ENCODE measurements around the gene ANKRD37.

ANKRD37 gene

DNA sequence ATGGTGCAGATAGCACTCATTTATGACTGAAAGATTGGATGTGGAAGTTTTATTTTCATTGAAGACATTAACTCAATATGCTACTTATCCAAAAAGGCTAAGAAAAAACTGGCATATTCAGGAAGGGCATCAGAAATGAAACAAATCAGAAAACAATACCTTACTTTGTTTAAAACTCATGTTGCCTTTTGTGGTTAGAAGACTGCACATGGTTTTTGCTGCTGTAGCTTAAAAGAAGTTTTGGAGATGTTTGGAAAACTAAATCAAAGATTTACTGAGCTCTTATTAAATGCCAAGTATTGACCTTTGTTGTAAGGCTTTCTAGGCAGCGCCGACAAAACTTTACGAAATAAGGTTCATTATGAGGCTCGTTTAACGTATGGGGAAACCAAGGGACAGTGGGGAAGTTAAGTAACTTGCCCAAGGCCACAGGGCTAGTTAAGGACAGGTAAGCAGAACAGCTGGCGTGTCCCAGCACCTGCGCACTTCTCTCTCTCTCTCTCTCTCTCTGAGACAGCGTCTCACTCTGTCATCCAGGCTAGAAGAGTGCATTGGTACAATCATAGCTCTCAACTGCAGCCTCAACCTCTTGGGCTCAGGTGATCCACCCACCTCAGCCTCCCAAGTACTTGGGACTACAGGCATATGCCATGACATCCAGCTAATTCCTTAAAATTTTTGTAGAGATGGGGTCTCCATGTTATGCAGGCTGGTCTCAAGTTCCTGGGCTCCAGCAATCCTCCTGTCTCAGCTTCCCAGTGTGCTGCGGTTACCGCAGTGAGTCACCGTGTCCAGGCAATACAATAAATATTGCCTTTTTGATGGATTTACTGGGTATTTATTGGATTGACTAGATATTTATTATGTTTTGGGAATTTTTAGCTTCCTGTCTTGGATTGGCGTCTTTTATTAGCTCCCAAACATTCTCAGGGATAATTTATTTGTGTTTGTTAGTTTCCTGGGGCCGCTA is 17.0 kb upstream of the ANKRD37 start:
- no peak overlapping the region for H3K4me3 ChIP-seq
- H3K27ac ChIP-seq = peak overlapping the region in 1 of 21 experiments; percentile 30

- no peak overlapping the region for H3K4me3 ChIP-seq
- H3K27ac ChIP-seq = peak overlapping the region in 1 of 21 experiments; percentile 30
Observed at GRCh38 chr4:185380320-185380719, 16.3 kb upstream of the ANKRD37 start.

- Histone ChIP-seq H3K27ac (no peak overlapping the region), H3K4me3 (no peak overlapping the region)
Observed at GRCh38 chr4:185381288-185382196, 15.1 kb upstream of the ANKRD37 start.

DNA sequence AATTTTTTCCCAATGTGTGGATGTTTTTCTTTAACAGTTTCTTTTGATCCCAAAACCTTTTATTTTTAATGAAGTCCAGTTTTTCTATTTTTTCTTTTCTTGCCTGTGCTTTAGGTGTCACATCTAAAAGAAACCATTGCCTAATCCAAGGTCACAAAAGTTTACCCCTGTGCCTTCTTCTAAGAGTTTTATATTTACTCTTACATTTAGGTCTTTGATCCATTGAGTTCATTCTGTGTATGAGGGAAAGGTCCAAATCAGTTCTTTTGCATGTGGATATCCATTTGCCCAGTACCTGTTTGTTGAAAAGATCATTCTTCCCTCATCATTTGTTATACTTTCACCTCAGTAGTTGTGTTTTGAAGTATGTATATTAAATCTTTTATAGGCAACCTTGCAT is 13.9 kb upstream of the ANKRD37 start:
- Histone ChIP-seq H3K27ac (no peak overlapping the region), H3K4me3 (no peak overlapping the region)

GRCh38 chr4:185383451-185383850 is 13.2 kb upstream of the ANKRD37 start:
- H3K4me3 ChIP-seq = no peak overlapping the region
- H3K27ac ChIP-seq = peak overlapping the region in 2 of 21 experiments; percentile 7 to 12

GRCh38 chr4:185384061-185384460 is 12.6 kb upstream of the ANKRD37 start:
- no peak overlapping the region for H3K4me3 ChIP-seq
- peak overlapping the region in 2 of 21 experiments; percentile 7 to 12 for H3K27ac ChIP-seq

GRCh38 chr4:185384930-185385331 is 11.7 kb upstream of the ANKRD37 start:
- no peak overlapping the region for H3K4me3 ChIP-seq

GRCh38 chr4:185387957-185388356 is 8.7 kb upstream of the ANKRD37 start:
- H3K27ac ChIP-seq = no peak overlapping the region
- H3K4me3 ChIP-seq = no peak overlapping the region

More at GRCh38 chr4:185384930-185385331, 11.7 kb upstream of the ANKRD37 start:
- peak overlapping the region in 2 of 21 experiments; percentile 9 to 12 for H3K27ac ChIP-seq

DNA sequence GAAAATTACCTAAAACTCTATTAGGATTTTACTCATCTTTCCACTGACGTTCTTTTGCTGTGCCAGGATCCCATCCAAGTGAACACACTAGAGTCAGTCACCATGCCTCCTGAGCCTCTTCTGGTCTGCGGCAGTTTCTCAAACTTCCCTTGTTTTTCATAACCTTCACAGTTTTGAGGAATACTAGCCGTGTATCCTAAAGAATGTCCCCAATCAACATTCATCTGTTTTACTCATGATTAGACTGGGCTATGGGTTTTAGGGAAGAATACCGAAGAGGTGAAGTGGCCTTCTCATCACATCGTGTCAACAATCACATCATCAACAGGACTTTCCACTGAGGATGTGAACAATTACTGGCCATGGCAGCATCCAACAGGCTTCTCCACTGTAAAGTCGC is 5.7 kb upstream of the ANKRD37 start:
- Histone ChIP-seq H3K27ac (no peak overlapping the region), H3K4me3 (no peak overlapping the region)

DNA sequence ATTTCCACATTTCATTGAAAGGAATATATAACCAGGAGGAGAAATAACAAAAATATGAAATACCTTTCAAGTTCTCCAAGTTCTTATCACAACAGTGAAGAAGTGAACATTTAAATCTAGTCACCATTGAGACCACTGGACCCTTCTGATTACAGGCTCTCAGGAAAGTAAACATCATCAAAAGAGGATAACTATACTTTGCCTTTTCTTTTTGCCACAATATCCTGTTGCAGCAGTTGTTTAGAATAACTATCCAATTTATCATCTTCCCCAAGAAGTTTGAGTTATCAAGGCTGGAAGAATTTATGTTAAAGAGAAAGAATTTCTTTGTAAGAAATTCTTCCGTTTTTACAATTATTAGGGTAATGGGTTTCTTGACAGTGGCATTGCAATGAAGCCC is 4.5 kb upstream of the ANKRD37 start:
- no peak overlapping the region for H3K27ac ChIP-seq
- no peak overlapping the region for H3K4me3 ChIP-seq

GRCh38 chr4:185394568-185395237 is 1.9 kb upstream of the ANKRD37 start:
- H3K27ac ChIP-seq = peak overlapping the region in 17 of 21 experiments; percentile 94 to 100 (median 98)
- H3K4me3 ChIP-seq = peak overlapping the region; percentile 59 to 75 (median 70)

- H3K4me3 ChIP-seq = peak within 1 kb of the TSS; percentile 59 to 75 (median 70)
Observed at GRCh38 chr4:185395238-185395955, 1.2 kb upstream of the ANKRD37 start, which contains the start of gene LRP2BP. LRP2BP (minus strand) TSS chr4:185395924; CDS start chr4:185378186, 17,738 bp downstream.

GRCh38 chr4:185395956-185396723 is 501 bp upstream of the ANKRD37 start:
- H3K27ac ChIP-seq = peak overlapping the region; percentile 92 to 100 (median 98)
- H3K4me3 ChIP-seq = peak overlapping the region; percentile 59 to 75 (median 70)

More at GRCh38 chr4:185395238-185395955, 1.2 kb upstream of the ANKRD37 start, which contains the start of gene LRP2BP:
- peak within 1 kb of the TSS; percentile 92 to 100 (median 98) for H3K27ac ChIP-seq

- H3K4me3 ChIP-seq = no peak overlapping the region
- H3K27ac ChIP-seq = peak overlapping the region in 4 of 21 experiments; percentile 11 to 55 (median 33)
Observed at GRCh38 chr4:185398618-185399017, 2.0 kb downstream of the ANKRD37 start.

- peak overlapping the region in 4 of 21 experiments; percentile 11 to 47 (median 26) for H3K27ac ChIP-seq
- no peak overlapping the region for H3K4me3 ChIP-seq
Observed at GRCh38 chr4:185399466-185399865, 2.8 kb downstream of the ANKRD37 start.

GRCh38 chr4:185404031-185404430 is 7.4 kb downstream of the ANKRD37 start:
- no peak overlapping the region for H3K27ac ChIP-seq
- no peak overlapping the region for H3K4me3 ChIP-seq

GRCh38 chr4:185405296-185405999 is 8.8 kb downstream of the ANKRD37 start:
- H3K27ac ChIP-seq = no peak overlapping the region

More at GRCh38 chr4:185405296-185405999, 8.8 kb downstream of the ANKRD37 start:
- H3K4me3 ChIP-seq = no peak overlapping the region
